Right atrium auricular region (tissue), 2 donors: Measurements from ENCODE around the gene ANKRD60. TPM values are rescaled to one million over a fixed set of nuclear protein-coding genes. Genes with fewer than 3 reads are reported as not detected.

Source experiments
- DNase-seq: peaks from one replicate; pipeline ENCODE4 v3.0.0-alpha.2; 2019; ENCODE audit warnings: low spot score
- H3K27ac ChIP-seq, 2 donors: fragments of 200-600 bp; sonication (generic); 1 replicate in 1 of 2; 2 replicates in 1 of 2; pipeline ENCODE4 v1.5.1; 2016 to 2019
- H3K27me3 ChIP-seq, 2 donors: fragments of 200-600 bp; sonication (generic); one replicate each; pipeline versions ENCODE4 v1.5.1 to v1.6.0; 2017 to 2019
- H3K36me3 ChIP-seq: fragments of 200-600 bp; sonication (generic); one replicate; pipeline ENCODE4 v1.5.1; 2016
- H3K4me1 ChIP-seq, 2 donors: fragments of 200-600 bp; sonication (generic); one replicate each; pipeline versions ENCODE4 v1.5.1 to v1.6.0; 2017 to 2019
- H3K4me3 ChIP-seq, 2 donors: fragments of 200-600 bp; sonication (generic); 1 replicate in 1 of 2; 2 replicates in 1 of 2; pipeline ENCODE4 v1.5.1; 2017 to 2019; ENCODE audit warnings: mild to moderate bottlenecking in 1 of 2, moderate library complexity in 1 of 2
- H3K9me3 ChIP-seq, 2 donors: fragments of 200-600 bp; sonication (generic); one replicate each; pipeline ENCODE4 v1.5.1; 2019
- total RNA-seq, 2 donors: library from RNA; depleted of rRNA; stranded (reverse); fragments of >200 nt; gene quantifications; one replicate each; pipeline ENCODE4 v1.1.0, GENCODE V29; 2016
- TF ChIP-seq, protein P1 (sequence below), 2 donors: fragments of 200-600 bp; sonication (generic); IDR thresholded peaks; one replicate each; pipeline ENCODE4 v1.5.1; 2019; ENCODE audit warnings: antibody characterized with exemption in 2 of 2

The ANKRD60 gene
- total RNA-seq, 2 donors from 2014 or later: not detected

GRCh38 chr20:58225452-58226200, 2.8 kb downstream of the ANKRD60 start:
- peaks cover 0 to 18% of the 10 kb centered on the region in 2 donors for H3K27me3 ChIP-seq
- no peaks in the 10 kb centered on the region for H3K9me3 ChIP-seq
- H3K4me3 ChIP-seq: no peak overlapping the region
- H3K27ac ChIP-seq: no peak overlapping the region
- TF ChIP-seq, protein P1, sequence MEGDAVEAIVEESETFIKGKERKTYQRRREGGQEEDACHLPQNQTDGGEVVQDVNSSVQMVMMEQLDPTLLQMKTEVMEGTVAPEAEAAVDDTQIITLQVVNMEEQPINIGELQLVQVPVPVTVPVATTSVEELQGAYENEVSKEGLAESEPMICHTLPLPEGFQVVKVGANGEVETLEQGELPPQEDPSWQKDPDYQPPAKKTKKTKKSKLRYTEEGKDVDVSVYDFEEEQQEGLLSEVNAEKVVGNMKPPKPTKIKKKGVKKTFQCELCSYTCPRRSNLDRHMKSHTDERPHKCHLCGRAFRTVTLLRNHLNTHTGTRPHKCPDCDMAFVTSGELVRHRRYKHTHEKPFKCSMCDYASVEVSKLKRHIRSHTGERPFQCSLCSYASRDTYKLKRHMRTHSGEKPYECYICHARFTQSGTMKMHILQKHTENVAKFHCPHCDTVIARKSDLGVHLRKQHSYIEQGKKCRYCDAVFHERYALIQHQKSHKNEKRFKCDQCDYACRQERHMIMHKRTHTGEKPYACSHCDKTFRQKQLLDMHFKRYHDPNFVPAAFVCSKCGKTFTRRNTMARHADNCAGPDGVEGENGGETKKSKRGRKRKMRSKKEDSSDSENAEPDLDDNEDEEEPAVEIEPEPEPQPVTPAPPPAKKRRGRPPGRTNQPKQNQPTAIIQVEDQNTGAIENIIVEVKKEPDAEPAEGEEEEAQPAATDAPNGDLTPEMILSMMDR (IDR thresholded peaks at IDR 0.05): no peak
- no peak for DNase-seq
- no peaks in the 10 kb centered on the region for H3K36me3 ChIP-seq
- peaks cover 0 to 19% of the 10 kb centered on the region in 2 donors for H3K4me1 ChIP-seq

DNA sequence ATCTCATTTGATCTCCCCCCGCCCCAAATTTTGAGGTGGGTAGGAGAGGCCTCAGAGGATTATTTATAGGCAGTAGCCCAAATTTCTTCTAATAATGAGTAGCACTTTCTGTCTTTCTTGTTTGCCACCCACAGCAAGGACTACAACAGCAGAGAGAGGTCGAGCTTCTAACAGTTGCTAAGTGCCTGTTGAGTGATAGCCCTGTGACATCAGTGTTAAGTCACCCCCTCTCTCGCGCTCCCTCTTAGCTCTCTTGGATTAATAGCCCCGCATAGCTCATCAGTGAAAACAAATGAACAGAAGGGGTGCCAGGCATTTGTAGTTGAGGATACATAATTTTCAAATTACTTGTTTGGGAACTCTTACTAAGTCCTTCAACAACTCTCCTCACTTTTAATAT, 3.5 kb downstream of the ANKRD60 start:
- H3K27me3 ChIP-seq: peaks cover 0 to 18% of the 10 kb centered on the region in 2 donors
- TF ChIP-seq, protein P1 (IDR thresholded peaks at IDR 0.05): no peak
- H3K4me3 ChIP-seq: no peak overlapping the region
- H3K36me3 ChIP-seq: no peaks in the 10 kb centered on the region
- H3K4me1 ChIP-seq: peaks cover 0 to 19% of the 10 kb centered on the region in 2 donors
- H3K27ac ChIP-seq: no peak overlapping the region
- H3K9me3 ChIP-seq: no peaks in the 10 kb centered on the region
- DNase-seq: no peak

DNA sequence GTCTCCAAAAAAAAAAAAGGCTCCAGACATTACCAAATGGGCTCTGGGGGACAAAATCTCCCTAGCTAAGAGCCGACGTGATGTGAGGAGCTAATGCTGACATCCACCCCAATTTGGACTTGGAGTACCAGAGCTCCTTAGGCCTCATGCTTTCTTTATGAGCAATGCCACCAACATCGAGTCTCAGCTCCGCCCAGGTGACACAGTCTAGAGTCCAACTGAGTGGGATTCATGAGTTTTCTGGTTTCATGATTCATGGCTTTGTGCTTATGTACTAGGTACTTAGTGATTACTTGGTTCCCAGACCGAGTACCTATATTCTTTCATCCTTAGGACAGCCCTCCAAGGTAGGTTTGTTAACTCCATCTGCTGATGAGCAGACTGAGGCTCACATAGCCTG, 4.4 kb downstream of the ANKRD60 start:
- TF ChIP-seq, protein P1 (IDR thresholded peaks at IDR 0.05): no peak
- peaks cover 0 to 18% of the 10 kb centered on the region in 2 donors for H3K27me3 ChIP-seq
- peaks cover 0 to 19% of the 10 kb centered on the region in 2 donors for H3K4me1 ChIP-seq
- no peaks in the 10 kb centered on the region for H3K36me3 ChIP-seq
- peaks cover 6 to 8% of the 10 kb centered on the region in 2 donors for H3K9me3 ChIP-seq
- H3K27ac ChIP-seq: no peak overlapping the region
- no peak overlapping the region for H3K4me3 ChIP-seq
- no peak for DNase-seq

DNA sequence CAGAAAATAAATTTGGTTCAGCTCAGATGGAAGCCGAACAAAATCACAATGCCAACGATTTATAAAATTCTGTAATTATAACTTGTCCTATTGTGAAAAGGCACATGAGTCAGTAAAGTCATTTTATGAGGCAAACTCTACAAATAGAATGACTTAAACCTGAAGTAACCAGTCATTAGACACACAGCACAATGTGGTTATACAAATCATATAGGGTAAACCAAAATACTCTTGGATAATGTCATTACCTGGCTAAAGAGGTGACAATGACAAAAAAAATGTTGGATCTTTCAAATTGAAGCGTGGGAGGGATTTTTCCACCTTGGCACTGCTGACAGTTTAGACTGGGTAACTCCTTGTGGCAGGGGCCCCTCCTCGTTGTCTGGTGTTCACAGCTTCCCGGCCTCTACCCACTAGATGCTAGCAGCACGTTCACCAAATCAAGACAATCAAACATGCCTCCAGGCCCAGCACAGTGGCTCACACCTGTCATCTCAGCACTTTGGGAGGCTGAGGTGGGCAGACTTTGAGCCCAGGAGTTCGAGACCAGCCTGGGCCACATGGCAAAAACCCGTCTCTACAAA, 5.0 kb downstream of the ANKRD60 start:
- H3K4me1 ChIP-seq: peaks cover 0 to 14% of the 10 kb centered on the region in 2 donors
- TF ChIP-seq, protein P1 (IDR thresholded peaks at IDR 0.05): no peak
- H3K27ac ChIP-seq: no peak overlapping the region
- H3K27me3 ChIP-seq: peaks cover 0 to 18% of the 10 kb centered on the region in 2 donors
- H3K9me3 ChIP-seq: peaks cover 11 to 14% of the 10 kb centered on the region in 2 donors
- DNase-seq: no peak
- no peak overlapping the region for H3K4me3 ChIP-seq
- H3K36me3 ChIP-seq: no peaks in the 10 kb centered on the region

GRCh38 chr20:58222446-58222845, 6.0 kb downstream of the ANKRD60 start:
- TF ChIP-seq, protein P1 (IDR thresholded peaks at IDR 0.05): no peak
- Histone ChIP-seq H3K36me3 (no peaks in the 10 kb centered on the region), H3K4me1 (peaks cover 0 to 11% of the 10 kb centered on the region in 2 donors), H3K27me3 (peaks cover 0 to 11% of the 10 kb centered on the region in 2 donors), H3K4me3 (no peak overlapping the region), H3K27ac (no peak overlapping the region), H3K9me3 (peaks cover 11 to 17% of the 10 kb centered on the region in 2 donors)
- no peak for DNase-seq
